Prostate gland (tissue), 2 donors: Measurements from ENCODE around the gene COMMD1. TPM values are rescaled to one million over a fixed set of nuclear protein-coding genes. Genes with fewer than 3 reads are reported as not detected.

Source experiments
- DNase-seq: peaks from one replicate; pipeline ENCODE4 v3.0.0-alpha.2; 2019; ENCODE audit warnings: low spot score
- H3K27ac ChIP-seq, 2 donors: fragments of 200-600 bp; sonication (generic); 2 replicates each; pipeline ENCODE4 v1.5.1; 2017 to 2019
- H3K27me3 ChIP-seq: fragments of 200-600 bp; sonication (generic); replicated peaks from 2 replicates; pipeline ENCODE4 v1.5.1; 2019; ENCODE audit not compliant: insufficient read depth
- H3K36me3 ChIP-seq, 2 donors: fragments of 200-600 bp; sonication (generic); 1 replicate in 1 of 2; 2 replicates in 1 of 2; pipeline versions ENCODE4 v1.5.1 to v1.8.1; 2017 to 2019
- H3K4me1 ChIP-seq: fragments of 200-600 bp; sonication (generic); replicated peaks from 2 replicates; pipeline ENCODE4 v1.5.1; 2019
- H3K4me3 ChIP-seq, 2 donors: fragments of 200-600 bp; sonication (generic); 2 replicates each; pipeline ENCODE4 v1.5.1; 2017 to 2019
- H3K9me3 ChIP-seq: fragments of 200-600 bp; sonication (generic); 2 replicates; pipeline ENCODE4 v1.5.1; 2017
- POLR2A ChIP-seq: fragments of 450-650 bp; IDR thresholded peaks from one replicate; pipeline ENCODE4 v1.6.1; 2016; ENCODE audit warnings: antibody characterized with exemption, mild to moderate bottlenecking
- POLR2AphosphoS5 ChIP-seq: sonication (generic); formaldehyde crosslinking; IDR thresholded peaks from one replicate; pipeline ENCODE4 v1.6.1; 2017; ENCODE audit warnings: antibody characterized with exemption
- WGBS: methylation state at CpG from one replicate; pipeline ENCODE4 v1.1.5; 2018; 5-methylcytosine and 5-hydroxymethylcytosine counted together
- intact Hi-C: fragments of 100-400 bp; cut with DNase I; formaldehyde crosslinking; loops from one replicate; pipeline ENCODE4 v1.14.2; 2022
- total RNA-seq, 2 donors: library from RNA; depleted of rRNA; stranded (reverse); fragments of >200 nt; gene quantifications; one replicate each; pipeline ENCODE4 v1.1.0, GENCODE V29; 2016
- TF ChIP-seq, protein P1 (sequence below), 4 experiments: fragments of 200-600 bp in 2 of 4; fragments of 450-650 bp in 2 of 4; sonication (generic) in 2 of 4; IDR thresholded peaks; 1 replicate in 3 of 4; 2 replicates in 1 of 4; pipeline ENCODE4 v1.5.1; 2016 to 2019; ENCODE audit warnings: antibody characterized with exemption in 4 of 4, mild to moderate bottlenecking in 2 of 4, moderate library complexity in 2 of 4

The COMMD1 gene
- total RNA-seq, 2 donors from 2014 or later = 41.9 to 63.9 TPM

DNA sequence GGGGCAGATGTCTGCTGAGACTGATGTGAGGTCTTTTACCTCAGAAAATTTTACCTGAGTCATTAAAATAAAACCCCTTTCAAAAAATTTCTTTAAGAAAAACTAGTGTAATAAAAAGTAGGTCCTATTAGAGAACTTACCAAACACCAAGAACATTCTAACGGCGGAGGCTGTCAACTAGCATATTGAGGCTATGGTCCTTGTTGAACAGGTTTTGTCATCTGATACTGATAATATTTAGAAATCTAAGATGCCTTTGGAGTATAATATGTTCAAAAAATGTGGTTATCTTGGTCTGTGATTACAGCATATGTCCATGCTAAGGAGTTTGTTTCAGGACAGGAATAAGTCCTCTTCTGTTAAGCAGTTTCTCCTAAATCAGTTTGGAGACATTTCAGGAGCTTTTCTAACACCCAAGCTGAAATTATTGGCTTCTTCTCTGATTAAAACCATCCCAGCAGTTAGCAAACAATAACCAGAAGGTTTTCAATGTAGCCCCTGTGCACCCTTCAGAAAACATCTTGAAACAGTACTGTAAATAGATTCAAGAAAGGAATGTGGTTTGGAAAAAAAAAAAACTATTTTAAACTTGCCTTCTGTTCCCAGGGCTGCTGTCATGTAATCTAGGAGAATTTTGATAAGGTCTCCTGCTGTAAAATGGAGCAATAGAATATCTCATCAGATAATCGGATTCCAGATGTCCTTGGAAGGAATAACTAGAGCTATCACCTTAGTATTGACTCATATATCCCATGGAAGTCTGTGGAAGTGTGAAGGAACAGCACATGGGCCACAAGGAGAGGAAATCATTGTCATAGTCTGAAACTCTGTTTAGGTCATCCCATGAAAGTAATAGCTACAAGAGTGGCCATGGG is 231.7 kb downstream of the COMMD1 start:
- intact Hi-C loops = no loop called here
- TF ChIP-seq, protein P1, sequence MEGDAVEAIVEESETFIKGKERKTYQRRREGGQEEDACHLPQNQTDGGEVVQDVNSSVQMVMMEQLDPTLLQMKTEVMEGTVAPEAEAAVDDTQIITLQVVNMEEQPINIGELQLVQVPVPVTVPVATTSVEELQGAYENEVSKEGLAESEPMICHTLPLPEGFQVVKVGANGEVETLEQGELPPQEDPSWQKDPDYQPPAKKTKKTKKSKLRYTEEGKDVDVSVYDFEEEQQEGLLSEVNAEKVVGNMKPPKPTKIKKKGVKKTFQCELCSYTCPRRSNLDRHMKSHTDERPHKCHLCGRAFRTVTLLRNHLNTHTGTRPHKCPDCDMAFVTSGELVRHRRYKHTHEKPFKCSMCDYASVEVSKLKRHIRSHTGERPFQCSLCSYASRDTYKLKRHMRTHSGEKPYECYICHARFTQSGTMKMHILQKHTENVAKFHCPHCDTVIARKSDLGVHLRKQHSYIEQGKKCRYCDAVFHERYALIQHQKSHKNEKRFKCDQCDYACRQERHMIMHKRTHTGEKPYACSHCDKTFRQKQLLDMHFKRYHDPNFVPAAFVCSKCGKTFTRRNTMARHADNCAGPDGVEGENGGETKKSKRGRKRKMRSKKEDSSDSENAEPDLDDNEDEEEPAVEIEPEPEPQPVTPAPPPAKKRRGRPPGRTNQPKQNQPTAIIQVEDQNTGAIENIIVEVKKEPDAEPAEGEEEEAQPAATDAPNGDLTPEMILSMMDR (IDR thresholded peaks at IDR 0.05) = no peak
- no peak for TF ChIP-seq POLR2AphosphoS5
- TF ChIP-seq POLR2A = no peak
- H3K27me3 ChIP-seq = no peaks in the 10 kb centered on the region

DNA sequence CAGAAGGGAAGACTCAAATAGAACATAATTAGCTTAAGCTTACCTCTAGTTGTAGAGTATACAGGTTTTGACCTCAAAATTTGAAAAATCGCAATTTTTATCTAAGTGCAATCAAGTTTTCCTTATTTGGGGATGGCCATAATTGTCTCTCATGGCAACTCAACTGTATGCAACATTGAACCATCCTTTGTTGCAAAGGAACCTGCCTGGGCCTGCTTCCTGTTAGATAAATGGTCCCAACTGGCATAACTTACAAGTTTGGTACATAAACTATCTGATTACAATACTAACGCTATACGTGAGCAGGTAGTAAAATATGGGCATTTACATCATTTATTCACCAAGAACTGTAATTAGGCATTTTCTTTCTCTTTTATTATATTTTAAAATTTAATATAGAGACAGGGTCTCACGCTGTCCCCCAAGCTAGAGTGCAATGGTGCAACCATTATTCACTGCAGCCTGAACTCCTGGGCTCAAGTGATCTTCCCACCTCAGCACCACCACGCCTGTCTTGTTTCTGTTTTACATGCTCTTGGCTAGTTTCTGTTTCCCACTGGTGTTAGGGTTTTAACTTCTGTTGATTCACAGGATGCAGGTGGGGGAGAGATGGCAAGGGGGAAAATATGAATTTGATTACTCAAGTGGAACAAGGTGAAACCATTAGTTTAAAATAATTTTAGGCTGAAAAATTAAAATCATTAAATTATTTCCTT is 235.1 kb downstream of the COMMD1 start:
- intact Hi-C loops = no loop called here
- no peaks in the 10 kb centered on the region for H3K36me3 ChIP-seq
- DNase-seq = no peak
- TF ChIP-seq POLR2AphosphoS5 (no peak), POLR2A (no peak)
- TF ChIP-seq, protein P1 (IDR thresholded peaks at IDR 0.05) = no peak
- no peaks in the 10 kb centered on the region for H3K4me1 ChIP-seq
- H3K4me3 ChIP-seq = no peak overlapping the region
- H3K9me3 ChIP-seq = no peaks in the 10 kb centered on the region
- WGBS = 58% methylated on average over 5 of the region's 5 CpGs
- no peaks in the 10 kb centered on the region for H3K27me3 ChIP-seq
- H3K27ac ChIP-seq = no peak overlapping the region

More for the DNA sequence above, 231.7 kb downstream of the COMMD1 start:
- no peak overlapping the region for H3K27ac ChIP-seq
- H3K36me3 ChIP-seq = no peaks in the 10 kb centered on the region
- DNase-seq = no peak
- no peak overlapping the region for H3K4me3 ChIP-seq
- H3K9me3 ChIP-seq = no peaks in the 10 kb centered on the region
- H3K4me1 ChIP-seq = no peaks in the 10 kb centered on the region
- WGBS = 71% methylated on average over 3 of the region's 3 CpGs

DNA sequence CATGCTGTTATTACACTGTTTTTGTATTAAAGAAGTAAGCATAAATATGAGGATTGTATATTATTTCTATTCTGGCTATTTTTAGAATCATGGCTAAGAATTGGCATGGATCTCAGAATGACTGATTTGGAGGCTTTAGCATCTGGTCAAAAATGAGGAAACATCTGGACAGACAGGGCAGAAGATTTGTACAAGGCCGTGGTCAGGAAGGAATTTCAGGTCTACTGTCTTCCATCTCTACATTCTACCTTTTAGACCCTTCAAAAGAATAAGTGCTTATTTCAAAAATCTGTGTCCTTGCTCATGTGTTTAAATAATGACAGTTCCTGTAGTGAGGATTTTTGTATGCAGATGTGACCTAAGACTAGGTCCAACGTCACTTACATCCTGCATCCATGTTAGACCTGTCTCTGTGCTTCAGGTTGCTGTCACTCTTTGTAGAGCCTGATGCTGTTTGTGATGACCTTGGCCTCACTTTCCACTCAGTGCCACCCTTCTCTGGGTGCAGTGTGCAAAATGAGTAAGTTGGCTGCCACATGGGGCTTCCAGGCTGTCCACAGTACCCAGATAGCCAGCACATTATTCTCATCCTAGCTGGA is 235.8 kb downstream of the COMMD1 start:
- Histone ChIP-seq H3K4me3 (no peak overlapping the region), H3K36me3 (no peaks in the 10 kb centered on the region), H3K27me3 (no peaks in the 10 kb centered on the region), H3K27ac (no peak overlapping the region), H3K4me1 (no peaks in the 10 kb centered on the region), H3K9me3 (no peaks in the 10 kb centered on the region)
- 93% methylated on average over 2 of the region's 2 CpGs for WGBS
- intact Hi-C loops = no loop called here
- DNase-seq = no peak
- TF ChIP-seq POLR2AphosphoS5 (no peak), POLR2A (no peak)
- TF ChIP-seq, protein P1 (IDR thresholded peaks at IDR 0.05) = no peak

DNA sequence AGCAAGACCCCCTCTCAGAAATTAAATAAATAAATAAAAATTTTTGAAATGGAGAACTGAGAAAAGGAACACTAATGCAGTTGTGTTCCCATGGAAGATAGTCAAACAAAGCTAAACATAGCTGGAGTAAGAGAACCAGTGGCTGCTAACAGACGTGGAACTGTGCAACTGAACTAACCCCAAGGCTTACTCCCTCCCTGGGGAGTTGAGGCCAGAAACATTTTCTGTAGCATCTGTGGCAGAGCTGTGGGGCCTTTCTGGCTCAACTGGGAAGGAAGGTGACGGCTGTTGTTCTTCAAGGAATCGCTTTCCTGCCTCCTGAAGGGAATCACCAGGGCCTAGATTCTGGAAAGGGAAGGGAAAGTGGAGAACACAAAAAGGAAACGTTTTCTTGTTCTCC is 236.6 kb downstream of the COMMD1 start:
- H3K4me1 ChIP-seq = no peaks in the 10 kb centered on the region
- no peaks in the 10 kb centered on the region for H3K9me3 ChIP-seq
- no peak overlapping the region for H3K27ac ChIP-seq
- H3K27me3 ChIP-seq = no peaks in the 10 kb centered on the region
- TF ChIP-seq, protein P1 (IDR thresholded peaks at IDR 0.05) = no peak
- intact Hi-C loops = no loop called here
- DNase-seq = no peak
- H3K36me3 ChIP-seq = no peaks in the 10 kb centered on the region
- H3K4me3 ChIP-seq = no peak overlapping the region
- 86% methylated on average over 4 of the region's 4 CpGs for WGBS
